Transverse colon (tissue), 4 donors: ENCODE measurements around the gene ENTHD1. TPM values are rescaled to one million over a fixed set of nuclear protein-coding genes. Genes with fewer than 3 reads are reported as not detected.

Experiments used
- DNase-seq: peaks from one replicate; pipeline ENCODE4 v3.0.0-alpha.2; 2019
- H3K27ac ChIP-seq, 4 donors: fragments of 200-600 bp; sonication (generic); 2 replicates each; pipeline ENCODE4 v1.5.1; 2016 to 2018; ENCODE audit warnings: inconsistent platforms in 4 of 4
- H3K27me3 ChIP-seq: fragments of 200-600 bp; sonication (generic); 2 replicates; pipeline ENCODE4 v1.5.1; 2017; ENCODE audit warnings: inconsistent platforms
- H3K36me3 ChIP-seq, 4 donors: fragments of 200-600 bp; sonication (generic); 2 replicates each; pipeline ENCODE4 v1.5.1; 2017 to 2019; ENCODE audit warnings: inconsistent platforms in 4 of 4
- H3K4me1 ChIP-seq, 4 donors: fragments of 200-600 bp; sonication (generic); 2 replicates each; pipeline ENCODE4 v1.5.1; 2017 to 2020; ENCODE audit warnings: inconsistent platforms in 4 of 4
- H3K4me3 ChIP-seq, 4 donors: fragments of 200-600 bp; sonication (generic); 1 replicate in 1 of 4; 2 replicates in 3 of 4; pipeline versions ENCODE4 v1.5.1 to v1.6.1; 2017 to 2019; ENCODE audit warnings: inconsistent platforms in 4 of 4
- H3K9me3 ChIP-seq, 2 donors: fragments of 200-600 bp; sonication (generic); 2 replicates each; pipeline ENCODE4 v1.5.1; 2017 to 2019; ENCODE audit warnings: inconsistent platforms in 2 of 2
- CTCF ChIP-seq, 5 experiments: fragments of 200-600 bp in 3 of 5; fragments of 450-650 bp in 2 of 5; sonication (generic) in 3 of 5; IDR thresholded peaks; 1 replicate in 2 of 5; 2 replicates in 3 of 5; pipeline ENCODE4 v1.5.1; 2016 to 2017; ENCODE audit warnings: antibody characterized with exemption in 5 of 5, inconsistent platforms in 3 of 5, mild to moderate bottlenecking in 2 of 5, moderate library complexity in 1 of 5
- EP300 ChIP-seq: sonication (generic); formaldehyde crosslinking; IDR thresholded peaks from one replicate; pipeline ENCODE4 v1.6.1; 2017; ENCODE audit warnings: antibody characterized with exemption, low read depth
- POLR2A ChIP-seq: fragments of 450-650 bp; IDR thresholded peaks from one replicate; pipeline ENCODE4 v1.6.1; 2016; ENCODE audit warnings: antibody characterized with exemption, mild to moderate bottlenecking, moderate library complexity
- POLR2AphosphoS5 ChIP-seq, 3 donors: sonication (generic); formaldehyde crosslinking; IDR thresholded peaks; one replicate each; pipeline ENCODE4 v1.6.1; 2016; ENCODE audit warnings: antibody characterized with exemption in 3 of 3
- WGBS, 2 donors: methylation state at CpG; one replicate each; pipeline ENCODE4 v1.1.5; 2018; ENCODE audit warnings: low coverage in 1 of 2; 5-methylcytosine and 5-hydroxymethylcytosine counted together
- in situ Hi-C, 4 donors: fragments of 200-750 bp; cut with MboI; loops; one replicate each; pipeline versions ENCODE4 v1.15.0 to v1.15.1; 2017; ENCODE audit warnings: low sequenced_read_pairs in 3 of 4, low pct_ligation_motif_present in 1 of 4, low pct_unique_long_range_greater_than_20kb in 1 of 4
- intact Hi-C: fragments of 100-400 bp; cut with DNase I; formaldehyde crosslinking; loops from one replicate; pipeline ENCODE4 v1.15.1; 2023; ENCODE audit warnings: low total_unique reads
- total RNA-seq, 4 donors: library from RNA; depleted of rRNA; stranded (reverse); fragments of >200 nt; gene quantifications; one replicate each; pipeline ENCODE4 v1.1.0, GENCODE V29; 2016

ENTHD1 gene
- total RNA-seq, 4 donors from 2014 or later, result not detected

GRCh38 chr22:39763276-39763675 is 130.3 kb downstream of the ENTHD1 start:
- no peaks in the 10 kb centered on the region for H3K9me3 ChIP-seq
- H3K27me3 ChIP-seq, result no peaks in the 10 kb centered on the region
- TF ChIP-seq CTCF (IDR thresholded peaks at IDR 0.05) (no peak), POLR2AphosphoS5 (IDR thresholded peaks at IDR 0.05) (no peak), EP300 (no peak), POLR2A (no peak)
- 79 to 89% methylated on average over 3 to 4 of the region's 4 CpGs for WGBS, 2 donors
- no peak overlapping the region for H3K27ac ChIP-seq
- no peak for DNase-seq
- in situ Hi-C loops, result no loop called here
- no peak overlapping the region for H3K4me3 ChIP-seq
- H3K4me1 ChIP-seq, result no peaks in the 10 kb centered on the region
- intact Hi-C loops, result no loop called here
- H3K36me3 ChIP-seq, result no peaks in the 10 kb centered on the region

- TF ChIP-seq POLR2A (no peak), CTCF (IDR thresholded peaks at IDR 0.05) (no peak), POLR2AphosphoS5 (IDR thresholded peaks at IDR 0.05) (no peak), EP300 (no peak)
- Histone ChIP-seq H3K27me3 (no peaks in the 10 kb centered on the region), H3K9me3 (no peaks in the 10 kb centered on the region), H3K4me3 (no peak overlapping the region), H3K4me1 (no peaks in the 10 kb centered on the region), H3K36me3 (no peaks in the 10 kb centered on the region), H3K27ac (no peak overlapping the region)
- 72% methylated on average over 2 of the region's 2 CpGs for WGBS, 2 donors
- intact Hi-C loops (no loop called here), in situ Hi-C loops (no loop called here)
- DNase-seq, result no peak
Observed at GRCh38 chr22:39750759-39751158, 142.8 kb downstream of the ENTHD1 start.

- Histone ChIP-seq H3K4me3 (no peak overlapping the region), H3K36me3 (no peaks in the 10 kb centered on the region), H3K9me3 (no peaks in the 10 kb centered on the region), H3K4me1 (no peaks in the 10 kb centered on the region), H3K27me3 (no peaks in the 10 kb centered on the region), H3K27ac (no peak overlapping the region)
- DNase-seq, result no peak
- WGBS, 2 donors, result 56 to 93% methylated on average over 3 of the region's 3 CpGs
- intact Hi-C loops (no loop called here), in situ Hi-C loops (no loop called here)
- TF ChIP-seq POLR2AphosphoS5 (IDR thresholded peaks at IDR 0.05), result no peak
- TF ChIP-seq EP300, result no peak
- TF ChIP-seq CTCF (IDR thresholded peaks at IDR 0.05), result no peak
Observed at GRCh38 chr22:39748877-39749276, 144.7 kb downstream of the ENTHD1 start.

- no peaks in the 10 kb centered on the region for H3K4me1 ChIP-seq
- WGBS, 2 donors, result 96 to 100% methylated on average over 1 to 3 of the region's 3 CpGs
- intact Hi-C loops, result no loop called here
- TF ChIP-seq POLR2A (no peak), EP300 (no peak), CTCF (IDR thresholded peaks at IDR 0.05) (no peak)
- no peaks in the 10 kb centered on the region for H3K36me3 ChIP-seq
- H3K9me3 ChIP-seq, result no peaks in the 10 kb centered on the region
- DNase-seq, result no peak
- H3K4me3 ChIP-seq, result no peak overlapping the region
- H3K27me3 ChIP-seq, result peaks cover 4% of the 10 kb centered on the region
- in situ Hi-C loops, result no loop called here
- H3K27ac ChIP-seq, result no peak overlapping the region
Observed at GRCh38 chr22:39746600-39747262, 146.8 kb downstream of the ENTHD1 start.
